ENCODE data around the gene HIPK2.

HIPK2 gene

DNA sequence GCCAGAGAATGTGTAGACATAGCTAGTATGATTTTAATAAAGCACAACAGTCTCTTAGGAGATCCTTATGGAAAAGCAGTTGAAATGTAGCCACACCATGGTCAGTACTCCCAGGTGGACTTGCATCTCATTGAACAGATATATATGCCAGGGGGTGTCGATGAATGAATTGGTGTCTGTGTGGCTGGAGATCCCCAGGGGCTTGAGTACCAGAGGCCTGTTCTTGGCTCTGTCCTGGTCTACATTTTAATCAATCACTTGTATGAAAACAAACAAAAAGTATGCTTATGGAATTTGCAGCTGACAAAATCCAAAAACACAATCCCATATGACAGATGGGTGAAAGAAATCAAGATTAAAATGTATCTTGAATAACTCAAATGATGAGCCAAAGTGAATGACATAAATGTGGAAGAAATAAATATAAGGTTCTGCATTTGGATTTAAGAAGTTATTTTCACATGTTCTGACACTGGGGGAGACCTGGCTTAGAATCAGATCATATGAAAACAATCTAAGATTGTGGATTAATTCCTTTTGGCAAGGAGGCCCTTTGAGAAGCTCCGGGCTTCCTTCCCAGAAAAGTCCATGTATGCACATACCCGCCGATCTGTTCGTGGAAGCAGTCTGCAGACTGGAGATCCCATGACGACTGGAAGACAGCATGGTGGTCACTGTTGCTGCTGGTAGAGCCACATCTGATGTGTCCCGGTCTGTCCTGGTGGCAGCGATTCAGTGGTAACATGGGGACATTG lies 238.7 kb downstream of the HIPK2 start:
- no peaks in the 10 kb centered on the region for H3K79me2 ChIP-seq (ENCODE audit: insufficient read depth, low read length)
- H3K27me3 ChIP-seq (ENCODE audit: insufficient read depth, low read length, poor library complexity) = no peaks in the 10 kb centered on the region
- no peak for TF ChIP-seq EZH2 (IDR thresholded peaks at IDR 0.05; ENCODE audit: borderline replicate concordance, low read depth, low read length, severe bottlenecking)
- no peak for TF ChIP-seq CTCF (IDR thresholded peaks at IDR 0.05; ENCODE audit: borderline replicate concordance, extremely low read depth, low read length, poor library complexity, severe bottlenecking)
- H3K4me1 ChIP-seq (ENCODE audit: insufficient read depth, low read length) = no peaks in the 10 kb centered on the region
- no peak overlapping the region for H3K27ac ChIP-seq (ENCODE audit: low read length)
- no peaks in the 10 kb centered on the region for H3K9me3 ChIP-seq (ENCODE audit: insufficient read depth, low read length, severe bottlenecking)
- no peak for DNase-seq
- ATAC-seq (ENCODE audit: insufficient read depth, low read depth) = no peak
- H4K20me1 ChIP-seq (ENCODE audit: insufficient read depth, low read length) = no peaks in the 10 kb centered on the region
- H3K4me2 ChIP-seq (ENCODE audit: insufficient read depth, low read length) = no peak overlapping the region
- H3K4me3 ChIP-seq (ENCODE audit: low read depth in 1 of 2, low read length in 2 of 2) = no peak overlapping the region
- no peak overlapping the region for H2AFZ ChIP-seq (ENCODE audit: low read depth, low read length)
- no peaks in the 10 kb centered on the region for H3K36me3 ChIP-seq (ENCODE audit: insufficient read depth, low read length)
- H3K9ac ChIP-seq (ENCODE audit: low read depth, low read length) = no peak overlapping the region

- H3K4me2 ChIP-seq (ENCODE audit: insufficient read depth, low read length) = no peak overlapping the region
- H2AFZ ChIP-seq (ENCODE audit: low read depth, low read length) = no peak overlapping the region
- ATAC-seq (ENCODE audit: insufficient read depth, low read depth) = no peak
- no peaks in the 10 kb centered on the region for H3K9me3 ChIP-seq (ENCODE audit: insufficient read depth, low read length, severe bottlenecking)
- H3K27me3 ChIP-seq (ENCODE audit: insufficient read depth, low read length, poor library complexity) = no peaks in the 10 kb centered on the region
- DNase-seq = no peak
- H3K79me2 ChIP-seq (ENCODE audit: insufficient read depth, low read length) = no peaks in the 10 kb centered on the region
- no peak overlapping the region for H3K27ac ChIP-seq (ENCODE audit: low read length)
- no peaks in the 10 kb centered on the region for H3K36me3 ChIP-seq (ENCODE audit: insufficient read depth, low read length)
- H3K4me1 ChIP-seq (ENCODE audit: insufficient read depth, low read length) = no peaks in the 10 kb centered on the region
- no peak overlapping the region for H3K9ac ChIP-seq (ENCODE audit: low read depth, low read length)
- no peaks in the 10 kb centered on the region for H4K20me1 ChIP-seq (ENCODE audit: insufficient read depth, low read length)
- no peak overlapping the region for H3K4me3 ChIP-seq (ENCODE audit: low read depth in 1 of 2, low read length in 2 of 2)
- no peak for TF ChIP-seq CTCF (IDR thresholded peaks at IDR 0.05; ENCODE audit: borderline replicate concordance, extremely low read depth, low read length, poor library complexity, severe bottlenecking)
- TF ChIP-seq EZH2 (IDR thresholded peaks at IDR 0.05; ENCODE audit: borderline replicate concordance, low read depth, low read length, severe bottlenecking) = no peak
Measured at GRCh38 chr7:139536152-139536551, 241.6 kb downstream of the HIPK2 start.

DNA sequence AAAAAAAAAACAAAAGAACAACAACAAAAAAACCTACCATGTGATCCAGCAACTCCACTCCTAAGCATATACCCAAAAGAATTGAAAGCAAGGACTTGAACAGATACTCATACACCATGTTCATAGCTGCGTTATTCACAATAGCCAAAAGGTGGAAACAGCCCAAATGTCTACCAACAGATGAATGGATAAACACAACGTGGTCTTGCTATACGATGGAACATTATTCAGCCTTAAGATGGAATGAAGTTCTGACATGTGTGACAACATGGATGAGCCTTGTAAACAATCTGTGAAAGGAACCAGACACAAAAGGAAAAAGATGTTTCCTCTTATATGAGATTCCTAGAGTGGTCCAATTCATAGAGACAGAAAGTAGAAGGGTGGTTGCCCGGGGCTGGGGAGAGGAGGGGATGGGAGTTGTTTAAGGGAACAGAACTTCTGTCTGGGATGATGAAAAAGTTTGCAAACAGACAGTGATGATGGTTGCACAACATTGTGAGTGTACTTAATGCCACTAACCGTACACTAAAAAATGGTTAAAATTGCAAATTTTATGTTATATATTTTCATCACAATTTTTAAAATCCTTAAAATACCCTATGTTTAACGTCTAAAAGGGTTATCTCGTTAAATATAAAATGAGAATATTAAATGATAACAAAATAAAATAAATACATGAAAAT lies 242.7 kb downstream of the HIPK2 start:
- H3K4me3 ChIP-seq (ENCODE audit: low read depth in 1 of 2, low read length in 2 of 2) = no peak overlapping the region
- no peaks in the 10 kb centered on the region for H3K4me1 ChIP-seq (ENCODE audit: insufficient read depth, low read length)
- H3K27ac ChIP-seq (ENCODE audit: low read length) = no peak overlapping the region
- no peaks in the 10 kb centered on the region for H3K79me2 ChIP-seq (ENCODE audit: insufficient read depth, low read length)
- H3K36me3 ChIP-seq (ENCODE audit: insufficient read depth, low read length) = no peaks in the 10 kb centered on the region
- H3K9me3 ChIP-seq (ENCODE audit: insufficient read depth, low read length, severe bottlenecking) = no peaks in the 10 kb centered on the region
- DNase-seq (no peak), ATAC-seq (ENCODE audit: insufficient read depth, low read depth) (no peak)
- H3K9ac ChIP-seq (ENCODE audit: low read depth, low read length) = no peak overlapping the region
- H3K27me3 ChIP-seq (ENCODE audit: insufficient read depth, low read length, poor library complexity) = no peaks in the 10 kb centered on the region
- no peak overlapping the region for H2AFZ ChIP-seq (ENCODE audit: low read depth, low read length)
- no peak overlapping the region for H3K4me2 ChIP-seq (ENCODE audit: insufficient read depth, low read length)
- no peak for TF ChIP-seq CTCF (IDR thresholded peaks at IDR 0.05; ENCODE audit: borderline replicate concordance, extremely low read depth, low read length, poor library complexity, severe bottlenecking)
- no peak for TF ChIP-seq EZH2 (IDR thresholded peaks at IDR 0.05; ENCODE audit: borderline replicate concordance, low read depth, low read length, severe bottlenecking)
- no peaks in the 10 kb centered on the region for H4K20me1 ChIP-seq (ENCODE audit: insufficient read depth, low read length)

Measured in DND-41 (cell line).